Activated CD8-positive, alpha-beta T cell treated with anti-CD3 and anti-CD28 coated beads, Interleukin-2, amount 10 ng/mL, durations not matched to agents 7 days and 5 days (primary cell): ENCODE data around the gene BAIAP2. TPM values are rescaled to one million over a fixed set of nuclear protein-coding genes. Genes with fewer than 3 reads are reported as not detected.

Experiments used
- ATAC-seq: fragments of 150-1000 bp; cut with Tn5 transposase; one replicate; pipeline ENCODE4 v1.10.0; 2021; ENCODE audit warnings: moderate library complexity
- CTCF ChIA-PET: fragments of 350-600 bp; sonication (Branson Sonifier 250); formaldehyde crosslinking; loops from one replicate; lab custom pipeline; 2021; ENCODE audit warnings: antibody characterized with exemption; lab: Charles Lee
- POLR2A ChIA-PET: fragments of 350-600 bp; sonication (Branson Sonifier 250); formaldehyde crosslinking; loops from one replicate; lab custom pipeline; 2021; ENCODE audit warnings: antibody characterized with exemption; lab: Charles Lee
- DNase-seq: peaks from one replicate; pipeline ENCODE4 v3.0.0-alpha.2; 2020
- H3K27ac Mint-ChIP-seq: one replicate; pipeline ENCODE4 v1.8.0; 2021; ENCODE audit warnings: mild to moderate bottlenecking, mixed read lengths
- H3K27me3 Mint-ChIP-seq: one replicate; pipeline ENCODE4 v1.8.0; 2021; ENCODE audit warnings: low read depth, mixed read lengths
- H3K36me3 Mint-ChIP-seq: one replicate; pipeline ENCODE4 v1.8.0; 2021; ENCODE audit warnings: low read depth, mixed read lengths
- H3K4me1 Mint-ChIP-seq: one replicate; pipeline ENCODE4 v1.8.0; 2021; ENCODE audit warnings: low read depth, mixed read lengths
- H3K4me3 Mint-ChIP-seq: one replicate; pipeline ENCODE4 v1.8.0; 2021; ENCODE audit warnings: mild to moderate bottlenecking, mixed read lengths
- H3K9me3 Mint-ChIP-seq: one replicate; pipeline ENCODE4 v1.8.0; 2022; ENCODE audit warnings: mixed read lengths; ENCODE audit not compliant: insufficient read depth
- total RNA-seq, 2 experiments: library from RNA; stranded (reverse); gene quantifications; one replicate each; pipeline ENCODE4 v1.2.3, GENCODE V29; 2021

Gene BAIAP2
- total RNA-seq, 2 experiments from 2014 or later = 5.0 to 5.8 TPM

GRCh38 chr17:81132197-81132540, 97.2 kb downstream of the BAIAP2 start:
- CTCF ChIA-PET = no interaction called here
- no peaks in the 10 kb centered on the region for H3K36me3 Mint-ChIP-seq
- H3K4me1 Mint-ChIP-seq = no peaks in the 10 kb centered on the region
- ATAC-seq (no peak), DNase-seq (no peak)
- no peak overlapping the region for H3K27ac Mint-ChIP-seq
- H3K27me3 Mint-ChIP-seq = no peaks in the 10 kb centered on the region
- no peak overlapping the region for H3K4me3 Mint-ChIP-seq
- no peaks in the 10 kb centered on the region for H3K9me3 Mint-ChIP-seq
- POLR2A ChIA-PET = no interaction called here

GRCh38 chr17:81132770-81133723, 98.1 kb downstream of the BAIAP2 start:
- CTCF ChIA-PET = interaction anchor here (0.7 kb wide), 1 partner anchor 19 kb away, joined by 3 read pairs; no protein-coding TSS in a partner anchor
- no peaks in the 10 kb centered on the region for H3K27me3 Mint-ChIP-seq
- POLR2A ChIA-PET = no interaction called here

GRCh38 chr17:81134064-81134781, 99.3 kb downstream of the BAIAP2 start:
- H3K27me3 Mint-ChIP-seq = no peaks in the 10 kb centered on the region
- H3K4me3 Mint-ChIP-seq = no peak overlapping the region
- ChIA-PET CTCF (interaction anchor here (0.7 kb wide), 2 partner anchors 17 to 32 kb away, joined by 3 read pairs; no protein-coding TSS in a partner anchor), POLR2A (no interaction called here)
- H3K27ac Mint-ChIP-seq = no peak overlapping the region
- H3K4me1 Mint-ChIP-seq = no peaks in the 10 kb centered on the region
- ATAC-seq (no peak), DNase-seq (no peak)
- H3K9me3 Mint-ChIP-seq = peaks cover 4% of the 10 kb centered on the region
- H3K36me3 Mint-ChIP-seq = no peaks in the 10 kb centered on the region

More at GRCh38 chr17:81132770-81133723, 98.1 kb downstream of the BAIAP2 start:
- DNase-seq (no peak), ATAC-seq (no peak)
- Mint-ChIP-seq H3K27ac (no peak overlapping the region), H3K9me3 (no peaks in the 10 kb centered on the region), H3K36me3 (no peaks in the 10 kb centered on the region), H3K4me3 (no peak overlapping the region), H3K4me1 (no peaks in the 10 kb centered on the region)

- ATAC-seq (no peak), DNase-seq (no peak)
- CTCF ChIA-PET = interaction anchor here (0.7 kb wide), 1 partner anchor 33 kb away, joined by 3 read pairs; no protein-coding TSS in a partner anchor
- Mint-ChIP-seq H3K4me1 (no peaks in the 10 kb centered on the region), H3K36me3 (no peaks in the 10 kb centered on the region), H3K4me3 (no peak overlapping the region), H3K9me3 (peaks cover 4% of the 10 kb centered on the region), H3K27me3 (no peaks in the 10 kb centered on the region), H3K27ac (no peak overlapping the region)
- POLR2A ChIA-PET = no interaction called here
Measured at GRCh38 chr17:81135505-81136278, 100.7 kb downstream of the BAIAP2 start.

- ATAC-seq = no peak
- Mint-ChIP-seq H3K27ac (no peak overlapping the region), H3K4me3 (no peak overlapping the region)
Measured at GRCh38 chr17:81136366-81136765, 101.4 kb downstream of the BAIAP2 start.

GRCh38 chr17:81137248-81137647, 102.3 kb downstream of the BAIAP2 start:
- Mint-ChIP-seq H3K36me3 (no peaks in the 10 kb centered on the region), H3K9me3 (peaks cover 4% of the 10 kb centered on the region), H3K4me3 (no peak overlapping the region), H3K27me3 (no peaks in the 10 kb centered on the region), H3K4me1 (no peaks in the 10 kb centered on the region), H3K27ac (no peak overlapping the region)
- DNase-seq = no peak
- ATAC-seq = no peak
- CTCF ChIA-PET = no interaction called here
- POLR2A ChIA-PET = no interaction called here

More at GRCh38 chr17:81136366-81136765, 101.4 kb downstream of the BAIAP2 start:
- H3K4me1 Mint-ChIP-seq = no peaks in the 10 kb centered on the region
- no peaks in the 10 kb centered on the region for H3K27me3 Mint-ChIP-seq
- CTCF ChIA-PET = no interaction called here
- no peaks in the 10 kb centered on the region for H3K36me3 Mint-ChIP-seq
- peaks cover 4% of the 10 kb centered on the region for H3K9me3 Mint-ChIP-seq
- POLR2A ChIA-PET = no interaction called here
- no peak for DNase-seq

GRCh38 chr17:81138083-81138482, 103.1 kb downstream of the BAIAP2 start:
- ChIA-PET POLR2A (no interaction called here), CTCF (no interaction called here)
- no peak for DNase-seq
- H3K27ac Mint-ChIP-seq = no peak overlapping the region
- no peaks in the 10 kb centered on the region for H3K4me1 Mint-ChIP-seq
- H3K36me3 Mint-ChIP-seq = no peaks in the 10 kb centered on the region
- peaks cover 4% of the 10 kb centered on the region for H3K9me3 Mint-ChIP-seq
- no peaks in the 10 kb centered on the region for H3K27me3 Mint-ChIP-seq
- no peak overlapping the region for H3K4me3 Mint-ChIP-seq
- ATAC-seq = no peak

GRCh38 chr17:81138500-81138899, 103.5 kb downstream of the BAIAP2 start:
- H3K9me3 Mint-ChIP-seq = peaks cover 4% of the 10 kb centered on the region
- no peak for ATAC-seq
- no peaks in the 10 kb centered on the region for H3K4me1 Mint-ChIP-seq
- CTCF ChIA-PET = no interaction called here
- H3K36me3 Mint-ChIP-seq = no peaks in the 10 kb centered on the region
- no peak overlapping the region for H3K27ac Mint-ChIP-seq
- H3K27me3 Mint-ChIP-seq = no peaks in the 10 kb centered on the region
- POLR2A ChIA-PET = no interaction called here
- H3K4me3 Mint-ChIP-seq = no peak overlapping the region
- no peak for DNase-seq

GRCh38 chr17:81139428-81139827, 104.5 kb downstream of the BAIAP2 start:
- Mint-ChIP-seq H3K27me3 (no peaks in the 10 kb centered on the region), H3K36me3 (no peaks in the 10 kb centered on the region), H3K4me3 (no peak overlapping the region), H3K4me1 (no peaks in the 10 kb centered on the region), H3K9me3 (peaks cover 4% of the 10 kb centered on the region), H3K27ac (no peak overlapping the region)
- ATAC-seq = no peak
- ChIA-PET CTCF (no interaction called here), POLR2A (no interaction called here)
- DNase-seq = no peak

GRCh38 chr17:81140018-81140417, 105.1 kb downstream of the BAIAP2 start:
- ATAC-seq = no peak

GRCh38 chr17:81140695-81141094, 105.7 kb downstream of the BAIAP2 start:
- no peak for ATAC-seq
- CTCF ChIA-PET = no interaction called here
- no peak overlapping the region for H3K27ac Mint-ChIP-seq
- no peak for DNase-seq
- H3K4me3 Mint-ChIP-seq = no peak overlapping the region
- H3K4me1 Mint-ChIP-seq = no peaks in the 10 kb centered on the region
- POLR2A ChIA-PET = no interaction called here
- no peaks in the 10 kb centered on the region for H3K36me3 Mint-ChIP-seq
- peaks cover 4% of the 10 kb centered on the region for H3K9me3 Mint-ChIP-seq
- H3K27me3 Mint-ChIP-seq = no peaks in the 10 kb centered on the region

More at GRCh38 chr17:81140018-81140417, 105.1 kb downstream of the BAIAP2 start:
- no peak overlapping the region for H3K4me3 Mint-ChIP-seq
- CTCF ChIA-PET = no interaction called here
- no peaks in the 10 kb centered on the region for H3K36me3 Mint-ChIP-seq
- no peaks in the 10 kb centered on the region for H3K4me1 Mint-ChIP-seq
- H3K27ac Mint-ChIP-seq = no peak overlapping the region
- POLR2A ChIA-PET = no interaction called here
- H3K9me3 Mint-ChIP-seq = peaks cover 4% of the 10 kb centered on the region
- DNase-seq = no peak
- no peaks in the 10 kb centered on the region for H3K27me3 Mint-ChIP-seq
